GM18499 (cell line): ENCODE results near the gene TFPT.

Experiments
- ATAC-seq: cut with Tn5 transposase; IDR thresholded peaks from one replicate; pipeline ENCODE4 v1.9.1; 2021; ENCODE audit warnings: moderate number of reproducible peaks; ENCODE audit not compliant: insufficient read depth, unreplicated experiment

Gene TFPT

GRCh38 chr19:54094426-54095000, 20.9 kb downstream of the TFPT start:
- no peak for ATAC-seq

- ATAC-seq, result no peak
Observed at GRCh38 chr19:54084410-54084809, 31.0 kb downstream of the TFPT start.

DNA sequence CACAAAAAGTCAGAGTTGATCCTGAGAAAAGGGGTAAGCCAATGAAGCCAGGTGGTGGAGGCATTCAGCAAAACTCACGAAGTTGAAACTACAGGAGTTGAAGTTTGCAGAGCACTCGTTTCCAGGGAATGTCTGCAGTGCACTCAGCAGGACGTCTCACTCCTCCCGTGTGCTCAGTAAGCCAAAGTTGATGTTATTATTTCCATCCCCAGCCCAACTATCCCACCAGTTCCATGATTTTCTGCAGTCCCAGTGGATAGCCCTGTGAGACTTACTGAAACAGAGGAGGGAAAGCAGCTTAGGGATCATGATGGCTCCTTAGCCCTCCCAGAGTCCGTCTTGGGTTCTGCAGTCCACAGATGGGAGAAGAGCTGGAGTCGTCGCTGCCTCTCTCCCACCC, 34.4 kb downstream of the TFPT start, which contains the start of gene TARM1:
Gene TARM1, minus strand, starts transcription at position 334 of the 400 bp plus-strand sequence. Its CDS starts 25 bp downstream, at position 309.
- no peak for ATAC-seq

- ATAC-seq, result no peak
Observed at GRCh38 chr19:54077334-54077733, 38.1 kb downstream of the TFPT start.

DNA sequence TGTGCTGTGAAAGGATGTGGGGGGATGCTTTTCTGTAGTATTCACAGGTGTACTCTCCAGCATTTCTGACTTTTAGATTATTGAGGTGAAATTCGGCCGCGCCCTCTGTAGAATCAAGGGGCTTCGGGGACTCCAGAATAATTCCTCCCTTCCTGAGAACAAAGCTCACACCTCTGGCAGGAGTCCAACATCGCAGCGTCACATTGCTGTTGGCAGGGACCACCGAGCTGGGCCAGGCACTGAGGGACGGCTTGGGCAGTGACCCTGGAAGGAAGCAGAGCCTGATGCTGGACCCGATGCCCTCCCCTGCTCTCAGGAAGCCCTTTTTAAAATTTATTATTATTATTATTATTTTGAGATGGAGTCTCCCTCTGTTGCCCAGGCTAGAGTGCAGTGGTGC, 40.6 kb downstream of the TFPT start:
- ATAC-seq, result no peak

DNA sequence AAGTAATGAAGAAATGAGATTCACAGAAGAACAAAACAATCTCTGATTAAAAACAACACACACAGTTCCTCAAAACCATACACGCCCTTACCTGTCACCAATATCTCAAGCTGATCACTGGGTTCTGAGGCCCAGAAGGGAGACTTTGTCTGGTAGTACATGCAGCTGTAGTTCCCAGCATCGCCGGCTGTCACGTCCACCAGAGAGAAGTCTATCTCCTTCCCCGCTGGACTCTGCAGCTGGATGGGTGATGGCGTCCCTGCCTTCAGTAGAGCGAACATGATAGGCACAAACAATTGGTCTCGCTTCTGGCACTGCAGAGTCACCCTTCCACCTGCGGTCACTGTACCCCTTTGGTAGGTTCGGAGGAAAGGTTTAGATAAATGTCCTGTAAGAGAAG, 41.6 kb downstream of the TFPT start:
- ATAC-seq, result no peak

GRCh38 chr19:54069470-54069869, 46.0 kb downstream of the TFPT start:
- no peak for ATAC-seq

DNA sequence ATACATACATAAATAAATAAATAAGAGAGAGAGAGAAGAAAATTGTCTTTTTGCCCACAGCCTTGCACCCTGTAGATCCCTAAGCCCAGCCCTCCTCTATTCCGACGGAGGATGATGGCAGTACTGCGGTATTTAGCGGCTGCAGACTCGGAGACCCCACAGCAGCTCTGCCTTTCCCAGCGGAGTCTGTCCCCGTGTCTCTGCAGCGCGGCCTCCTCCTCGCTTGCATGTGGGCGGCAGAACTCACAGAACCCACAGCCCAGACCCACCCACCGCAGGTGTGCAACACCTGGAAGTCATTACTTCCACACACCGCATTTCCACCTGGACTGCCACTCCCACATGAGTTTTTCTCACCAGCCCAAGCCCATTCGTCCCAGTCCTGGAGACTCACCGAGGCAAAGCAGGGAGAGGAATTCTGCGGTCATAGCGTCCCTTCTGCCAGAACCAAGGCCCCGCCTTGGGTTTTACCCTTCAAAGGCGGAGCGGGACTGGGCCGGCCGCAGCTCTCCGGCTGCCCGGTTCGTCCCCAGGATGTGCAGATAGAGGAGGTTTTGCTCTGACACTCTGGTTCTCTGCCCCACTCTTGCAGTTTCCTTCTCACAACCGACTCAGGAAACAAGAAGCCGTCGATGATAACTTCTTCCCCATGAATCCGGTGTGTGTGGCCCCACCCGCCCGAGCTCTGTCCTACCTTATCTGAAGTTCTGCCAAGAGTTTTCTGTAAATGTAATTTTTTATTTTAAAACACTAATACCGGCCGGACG, 51.9 kb downstream of the TFPT start, which contains the start of gene VSTM1:
Gene VSTM1, minus strand, starts transcription at position 548 of the 767 bp plus-strand sequence. Its CDS starts 120 bp downstream, at position 428.
- no peak for ATAC-seq

- no peak for ATAC-seq
Observed at GRCh38 chr19:54062643-54063042, 52.8 kb downstream of the TFPT start.
